K562 (cell line): ENCODE data around the gene KCNK7. TPM values are rescaled to one million over a fixed set of nuclear protein-coding genes. Genes with fewer than 3 reads are reported as not detected.

ENCODE experiments used
- ATF4 ChIP-seq: fragments of 450-650 bp; formaldehyde crosslinking; IDR thresholded peaks from 2 replicates; pipeline ENCODE4 v1.4.0; 2022; ENCODE audit warnings: mild to moderate bottlenecking, moderate library complexity
- CBFB ChIP-seq: sonication (generic); formaldehyde crosslinking; IDR thresholded peaks from 2 replicates; pipeline ENCODE4 v1.4.0; 2020; ENCODE audit warnings: mild to moderate bottlenecking, missing genetic modification reagents
- CHD7 ChIP-seq: fragments of 200-600 bp; sonication (generic); IDR thresholded peaks from one replicate; pipeline ENCODE4 v1.6.1; 2012; ENCODE audit warnings: mild to moderate bottlenecking, low read depth, low read length, inconsistent platforms
- IRF2 ChIP-seq: sonication (generic); formaldehyde crosslinking; IDR thresholded peaks from 2 replicates; pipeline ENCODE4 v1.8.1; 2022; ENCODE audit warnings: mild to moderate bottlenecking, missing genetic modification reagents
- JUNB ChIP-seq: fragments of 450-650 bp; formaldehyde crosslinking; conservative IDR thresholded peaks from 2 replicates; pipeline ENCODE4 v1.4.0; 2020; ENCODE audit warnings: mild to moderate bottlenecking
- MEF2A ChIP-seq: IDR thresholded peaks from 2 replicates; pipeline ENCODE4 v1.6.1; 2011; ENCODE audit warnings: low read depth, mild to moderate bottlenecking, low read length, moderate library complexity; ENCODE audit not compliant: control insufficient read depth
- NR3C1 ChIP-seq: sonication (generic); formaldehyde crosslinking; IDR thresholded peaks from 2 replicates; pipeline ENCODE4 v1.8.1; 2022; ENCODE audit warnings: missing genetic modification reagents
- RBFOX2 ChIP-seq: fragments of 200-400 bp; formaldehyde crosslinking; IDR thresholded peaks from 2 replicates; pipeline ENCODE4 v1.6.1; 2017; ENCODE audit warnings: low read depth, mild to moderate bottlenecking, low read length, moderate library complexity
- SIX5 ChIP-seq, 2 experiments: IDR thresholded peaks; 2 replicates each; pipeline ENCODE4 v1.6.1; 2011; ENCODE audit warnings: low read length in 2 of 2, borderline replicate concordance in 1 of 2, low read depth in 1 of 2, mild to moderate bottlenecking in 1 of 2, moderate library complexity in 1 of 2; ENCODE audit not compliant: insufficient read depth in 1 of 2
- SREBF2 ChIP-seq: sonication (generic); formaldehyde crosslinking; IDR thresholded peaks from 2 replicates; pipeline ENCODE4 v1.4.0; 2020; ENCODE audit warnings: mild to moderate bottlenecking, missing genetic modification reagents
- TAL1 ChIP-seq: fragments of 450-650 bp; IDR thresholded peaks from 2 replicates; pipeline ENCODE4 v1.6.1; 2016; ENCODE audit warnings: mild to moderate bottlenecking
- USF1 ChIP-seq: sonication (generic); formaldehyde crosslinking; IDR thresholded peaks from 2 replicates; pipeline ENCODE4 v1.9.0; 2022; ENCODE audit warnings: mild to moderate bottlenecking, missing genetic modification reagents
- ZC3H4 ChIP-seq: sonication (generic); formaldehyde crosslinking; IDR thresholded peaks from 2 replicates; pipeline ENCODE4 v1.9.0; 2021; ENCODE audit warnings: missing genetic modification reagents, borderline replicate concordance
- ZNF764 ChIP-seq: fragments of 250-450 bp; sonication (Bioruptor Pico); IDR thresholded peaks from 2 replicates; pipeline ENCODE4 v1.4.0; 2020; ENCODE audit warnings: low read depth, mild to moderate bottlenecking, moderate library complexity
- polyA plus RNA-seq, 8 experiments: library from polyadenylated mRNA; depleted of rRNA in 4 of 8; stranded (reverse) in 5 of 8; unstranded in 3 of 8; fragments of >200 nt; fragmentation: Nextera tagmentation in 2 of 8; fragmentation: Illumina TruSeq in 1 of 8; extraction: Ambion mirVana in 2 of 8; extraction: Trizol in 1 of 8; gene quantifications; 2 replicates each; pipeline versions ENCODE4 v1.2.1 to v1.2.3, GENCODE V29; 2011 to 2014; ENCODE audit warnings: inconsistent platforms in 1 of 8, missing spikeins in 1 of 8
- total RNA-seq, 7 experiments: library from RNA; depleted of rRNA in 6 of 7; stranded (reverse); fragments of >200 nt in 6 of 7; fragmentation: Illumina TruSeq in 2 of 7; extraction: Trizol in 2 of 7; gene quantifications; 2 replicates each; pipeline versions ENCODE4 v1.2.1 to v1.2.3, GENCODE V29; 2011 to 2021; ENCODE audit warnings: low replicate concordance in 1 of 7

Gene KCNK7
- total and polyA plus RNA-seq, 9 of the 15 experiments (the other 6 are each of a cell fraction or from before 2014, with no cell fraction given): 0.07 to 0.40 TPM; not detected in 7

GRCh38 chr11:65569973-65570918 lies 25.4 kb downstream of the KCNK7 start, which contains the start of gene ZNRD2 (continued):
- TF ChIP-seq TAL1: no peak
- TF ChIP-seq CBFB (CRISPR knock-in tag): peak; percentile 81; the same call in 1 of the 2 replicates
- peak; percentile 68 to 84 for TF ChIP-seq SIX5 (IDR thresholded peaks at IDR 0.05; ENCODE audit: borderline replicate concordance in 1 of 2, insufficient read depth in 1 of 2, low read depth in 1 of 2, low read length in 2 of 2)
- TF ChIP-seq MEF2A: 0 out of 2 replicates have a peak, but pooled peaks have one; percentile 3
- TF ChIP-seq ATF4: peak; percentile 42; the same call in 1 of the 2 replicates
- no peak for TF ChIP-seq JUNB (CRISPR knock-in tag)
- TF ChIP-seq IRF2 (CRISPR knock-in tag): no peak
- no peak for TF ChIP-seq CHD7
- TF ChIP-seq ZC3H4 (CRISPR knock-in tag): no peak
- TF ChIP-seq RBFOX2: peak; percentile 89
- TF ChIP-seq SREBF2 (CRISPR knock-in tag): no peak
- TF ChIP-seq USF1 (CRISPR knock-in tag): peak; percentile 33; the same call in 1 of the 2 replicates
- no peak for TF ChIP-seq ZNF764 (CRISPR knock-in tag)
- no peak for TF ChIP-seq NR3C1 (CRISPR knock-in tag)
